CD14-positive monocyte (primary cell): Measurements from ENCODE around the gene OR51I1. TPM values are rescaled to one million over a fixed set of nuclear protein-coding genes. Genes with fewer than 3 reads are reported as not detected.
A peak's percentile ranks its signal among the peaks of the same experiment; 100 is the strongest.

Source experiments
- DNase-seq, 3 donors: peaks; one replicate each; pipeline ENCODE4 v3.0.0-alpha.2; 2011 to 2022
- H2AFZ ChIP-seq: 2 replicates; pipeline ENCODE4 v1.6.0; 2012; ENCODE audit warnings: mild to moderate bottlenecking, low read depth, low read length, inconsistent platforms; ENCODE audit not compliant: insufficient read depth, poor library complexity, severe bottlenecking
- H3K27ac ChIP-seq, 2 donors: 1 replicate in 1 of 2; 2 replicates in 1 of 2; pipeline ENCODE4 v1.5.1; 2012 to 2013; ENCODE audit warnings: low read length in 2 of 2, control low read depth in 1 of 2, inconsistent platforms in 1 of 2, low read depth in 1 of 2, mild to moderate bottlenecking in 1 of 2
- H3K27me3 ChIP-seq, 2 donors: one replicate each; pipeline versions ENCODE4 v1.6.0 to v1.6.1; 2011 to 2013; ENCODE audit warnings: low read length in 2 of 2; ENCODE audit not compliant: control insufficient read depth in 2 of 2, insufficient read depth in 2 of 2
- H3K36me3 ChIP-seq, 2 donors: replicated peaks in 1 of 2; 1 replicate in 1 of 2; 2 replicates in 1 of 2; pipeline versions ENCODE4 v1.5.1 to v1.6.1; 2012 to 2013; ENCODE audit warnings: low read length in 2 of 2, control low read depth in 1 of 2, inconsistent platforms in 1 of 2, mild to moderate bottlenecking in 1 of 2; ENCODE audit not compliant: insufficient read depth in 2 of 2, control insufficient read depth in 1 of 2
- H3K4me1 ChIP-seq, 2 donors: 1 replicate in 1 of 2; 2 replicates in 1 of 2; pipeline versions ENCODE4 v1.5.1 to v1.6.1; 2012 to 2013; ENCODE audit warnings: low read length in 2 of 2, control low read depth in 1 of 2, inconsistent platforms in 1 of 2, mild to moderate bottlenecking in 1 of 2, moderate library complexity in 1 of 2; ENCODE audit not compliant: insufficient read depth in 2 of 2, control insufficient read depth in 1 of 2
- H3K4me2 ChIP-seq: replicated peaks from 2 replicates; pipeline ENCODE3; 2012; ENCODE audit warnings: low read length, moderate library complexity, mild to moderate bottlenecking; ENCODE audit not compliant: poor library complexity, severe bottlenecking; ENCODE audit errors: extremely low read depth
- H3K4me3 ChIP-seq, 3 experiments: fragments of 200-600 bp in 1 of 3; sonication (generic) in 1 of 3; replicated peaks in 1 of 3; 1 replicate in 2 of 3; 2 replicates in 1 of 3; pipeline ENCODE4 v1.5.1; 2011 to 2013; ENCODE audit warnings: low read length in 3 of 3, mild to moderate bottlenecking in 3 of 3, control low read depth in 2 of 3, low read depth in 2 of 3, inconsistent platforms in 1 of 3, moderate library complexity in 1 of 3
- H3K79me2 ChIP-seq: 2 replicates; pipeline ENCODE4 v1.6.0; 2012; ENCODE audit warnings: mild to moderate bottlenecking, control low read depth, inconsistent platforms, low read length, moderate library complexity; ENCODE audit not compliant: insufficient read depth
- H3K9ac ChIP-seq: 2 replicates; pipeline ENCODE4 v1.6.0; 2017; ENCODE audit warnings: low read length, mild to moderate bottlenecking; ENCODE audit not compliant: insufficient read depth, poor library complexity, severe bottlenecking
- H3K9me3 ChIP-seq, 2 donors: replicated peaks in 1 of 2; 1 replicate in 1 of 2; 2 replicates in 1 of 2; pipeline versions ENCODE4 v1.5.1 to v1.6.1; 2012 to 2013; ENCODE audit warnings: low read length in 2 of 2, control low read depth in 1 of 2; ENCODE audit not compliant: control insufficient read depth in 1 of 2, insufficient read depth in 1 of 2
- H4K20me1 ChIP-seq: 2 replicates; pipeline ENCODE4 v1.6.0; 2012; ENCODE audit warnings: mild to moderate bottlenecking, low read length, control low read depth, moderate library complexity; ENCODE audit not compliant: insufficient read depth
- H3K27ac Mint-ChIP-seq, 7 donors: one replicate each; pipeline ENCODE4 v1.8.0; 2020; ENCODE audit warnings: mild to moderate bottlenecking in 7 of 7, mixed read lengths in 7 of 7, moderate library complexity in 6 of 7, inconsistent platforms in 2 of 7
- H3K27me3 Mint-ChIP-seq, 3 donors: one replicate each; pipeline ENCODE4 v1.8.0; 2021 to 2022; ENCODE audit warnings: low read depth in 3 of 3, mild to moderate bottlenecking in 3 of 3, mixed read lengths in 3 of 3, moderate library complexity in 3 of 3, inconsistent platforms in 1 of 3
- H3K36me3 Mint-ChIP-seq, 2 donors: one replicate each; pipeline ENCODE4 v1.8.0; 2020; ENCODE audit warnings: mixed read lengths in 2 of 2, inconsistent platforms in 1 of 2, mild to moderate bottlenecking in 1 of 2
- H3K4me1 Mint-ChIP-seq: one replicate; pipeline ENCODE4 v1.8.0; 2020; ENCODE audit warnings: mild to moderate bottlenecking, mixed read lengths
- H3K4me3 Mint-ChIP-seq, 2 donors: one replicate each; pipeline ENCODE4 v1.8.0; 2020; ENCODE audit warnings: mild to moderate bottlenecking in 2 of 2, mixed read lengths in 2 of 2, moderate library complexity in 1 of 2
- H3K9me3 Mint-ChIP-seq, 7 donors: one replicate each; pipeline ENCODE4 v1.8.0; 2020 to 2022; ENCODE audit warnings: mixed read lengths in 7 of 7, mild to moderate bottlenecking in 6 of 7, moderate library complexity in 6 of 7, inconsistent platforms in 2 of 7
- CTCF ChIP-seq: fragments of 200-600 bp; IDR thresholded peaks from one replicate; pipeline ENCODE4 v1.8.0; 2022; ENCODE audit warnings: antibody characterized with exemption, mild to moderate bottlenecking
- WGBS: methylation state at CpG from one replicate; pipeline ENCODE4 v1.1.5; 2013; ENCODE audit warnings: missing lambda C conversion rate; ENCODE audit not compliant: insufficient coverage; 5-methylcytosine and 5-hydroxymethylcytosine counted together
- intact Hi-C, 2 donors: fragments of 100-400 bp; cut with micrococcal nuclease; formaldehyde crosslinking; loops; one replicate each; pipeline versions ENCODE4 v1.15.0 to v1.15.1; 2023
- polyA plus RNA-seq, 3 donors: library from polyadenylated mRNA; depleted of rRNA in 1 of 3; unstranded in 2 of 3; stranded (reverse) in 1 of 3; fragments of 300-500 nt in 2 of 3; fragments of >200 nt in 1 of 3; fragmentation: Illumina TruSeq in 2 of 3; gene quantifications; 1 replicate in 2 of 3; 2 replicates in 1 of 3; pipeline ENCODE4 v1.2.3, GENCODE V29; 2012 to 2021

OR51I1 gene
- polyA plus RNA-seq, 3 donors = not detected

GRCh38 chr11:5467527-5467926 is 26.2 kb upstream of the OR51I1 start:
- H3K4me2 ChIP-seq = no peak overlapping the region
- Mint-ChIP-seq H3K4me3 (no peak overlapping the region), H3K4me1 (peaks cover 5% of the 10 kb centered on the region), H3K27ac (peak overlapping the region in 1 of 7 donors; percentile 14), H3K27me3 (peaks cover 0 to 1% (median 1%) of the 10 kb centered on the region in 3 donors), H3K9me3 (peaks cover 0 to 5% (median 0%) of the 10 kb centered on the region in 7 donors), H3K36me3 (no peaks in the 10 kb centered on the region)
- H2AFZ ChIP-seq = no peak overlapping the region
- H3K27ac ChIP-seq = no peak overlapping the region
- intact Hi-C loops = no loop called here
- H3K79me2 ChIP-seq = no peaks in the 10 kb centered on the region
- no peaks in the 10 kb centered on the region for H3K36me3 ChIP-seq
- TF ChIP-seq CTCF = no peak
- DNase-seq = no peak
- H3K9me3 ChIP-seq = no peaks in the 10 kb centered on the region
- 100% methylated on average over 1 of the region's 2 CpGs for WGBS
- no peak overlapping the region for H3K4me3 ChIP-seq
- H4K20me1 ChIP-seq = no peaks in the 10 kb centered on the region
- H3K9ac ChIP-seq = no peak overlapping the region
- no peaks in the 10 kb centered on the region for H3K27me3 ChIP-seq
- no peaks in the 10 kb centered on the region for H3K4me1 ChIP-seq

- Histone ChIP-seq H3K27ac (no peak overlapping the region), H3K4me3 (no peak overlapping the region), H3K79me2 (no peaks in the 10 kb centered on the region), H3K27me3 (no peaks in the 10 kb centered on the region), H4K20me1 (no peaks in the 10 kb centered on the region), H3K36me3 (no peaks in the 10 kb centered on the region), H3K9ac (no peak overlapping the region), H3K4me2 (no peak overlapping the region), H3K9me3 (peaks cover 5 to 10% of the 10 kb centered on the region in 2 donors), H3K4me1 (no peaks in the 10 kb centered on the region), H2AFZ (no peak overlapping the region)
- no peak overlapping the region for H3K27ac Mint-ChIP-seq
- intact Hi-C loops = no loop called here
- peaks cover 0 to 4% (median 0%) of the 10 kb centered on the region in 3 donors for H3K27me3 Mint-ChIP-seq
- no peaks in the 10 kb centered on the region for H3K4me1 Mint-ChIP-seq
- no peak for TF ChIP-seq CTCF
- no peak for DNase-seq
- peaks cover 2 to 8% (median 5%) of the 10 kb centered on the region in 7 donors for H3K9me3 Mint-ChIP-seq
- no peaks in the 10 kb centered on the region for H3K36me3 Mint-ChIP-seq
- WGBS = 95% methylated on average over 13 of the region's 14 CpGs
- H3K4me3 Mint-ChIP-seq = no peak overlapping the region
These were observed 19.8 kb upstream of the OR51I1 start for GRCh38 chr11:5460983-5461621.
